GM12892 (cell line): ENCODE measurements around the gene RBMS1.

Source experiments
- POLR2A ChIP-seq: IDR thresholded peaks from 2 replicates; pipeline ENCODE4 v1.6.1; 2011; ENCODE audit warnings: low read depth, low read length, control low read depth
- POLR2AphosphoS5 ChIP-seq: IDR thresholded peaks from 2 replicates; pipeline ENCODE4 v1.6.1; 2011; ENCODE audit warnings: low read depth, low read length, control low read depth
- TAF1 ChIP-seq: IDR thresholded peaks from 2 replicates; pipeline ENCODE4 v1.6.1; 2011; ENCODE audit warnings: low read depth, mild to moderate bottlenecking, control low read depth, low read length, borderline replicate concordance

GRCh38 chr2:160347269-160347863 lies 146.2 kb downstream of the RBMS1 start:
- TF ChIP-seq POLR2A = no peak
- no peak for TF ChIP-seq TAF1
- TF ChIP-seq POLR2AphosphoS5 = no peak
